Pancreas (tissue), 10 donors: Measurements from ENCODE around the gene CD200. TPM values are rescaled to one million over a fixed set of nuclear protein-coding genes. Genes with fewer than 3 reads are reported as not detected.

Experiments used
- ATAC-seq, 4 donors: fragments of 200-7000 bp; cut with Tn5 transposase; one replicate each; pipeline versions ENCODE4 v1.8.0 to v1.9.1; 2020; ENCODE audit warnings: mild to moderate bottlenecking in 4 of 4, moderate library complexity in 4 of 4
- DNase-seq, 6 donors: peaks; one replicate each; pipeline ENCODE4 v3.0.0-alpha.2; 2020
- FAIRE-seq: peaks from 2 replicates; lab custom pipeline; 2012; peaks lifted over from hg19 to GRCh38; lab: Jason Lieb, UNC
- H3K27ac ChIP-seq, 4 donors: fragments of 200-600 bp; sonication (generic); 1 replicate in 3 of 4; 2 replicates in 1 of 4; pipeline versions ENCODE4 v1.5.0 to v1.8.0; 2020
- H3K27me3 ChIP-seq, 4 donors: fragments of 200-600 bp; one replicate each; pipeline ENCODE4 v1.8.0; 2021
- H3K36me3 ChIP-seq, 3 donors: fragments of 200-600 bp; sonication (generic) in 1 of 3; one replicate each; pipeline versions ENCODE4 v1.5.0 to v1.8.0; 2020 to 2021
- H3K4me1 ChIP-seq, 3 donors: fragments of 200-600 bp; one replicate each; pipeline ENCODE4 v1.8.0; 2021
- H3K4me3 ChIP-seq, 4 donors: fragments of 200-600 bp; sonication (generic) in 2 of 4; one replicate each; pipeline versions ENCODE4 v1.5.0 to v1.8.0; 2020 to 2021
- H3K9me3 ChIP-seq, 4 donors: fragments of 200-600 bp; one replicate each; pipeline ENCODE4 v1.8.0; 2021
- CTCF ChIP-seq, 4 donors: fragments of 200-600 bp; sonication (generic) in 3 of 4; IDR thresholded peaks; one replicate each; pipeline versions ENCODE4 v1.5.0 to v1.8.0; 2021; ENCODE audit warnings: antibody characterized with exemption in 4 of 4
- WGBS, 2 donors: extraction: QIAGEN DNeasy Blood & Tissue Kit; methylation state at CpG; one replicate each; pipeline ENCODE4 v1.1.7; 2013; 5-methylcytosine and 5-hydroxymethylcytosine counted together
- intact Hi-C, 3 donors: fragments of 100-400 bp; cut with DNase I; formaldehyde crosslinking; loops; one replicate each; pipeline versions ENCODE4 v1.11.1 to v1.14.2; 2022
- polyA plus RNA-seq, 2 donors: library from polyadenylated mRNA; stranded (reverse); fragments of 200-250 nt; gene quantifications; one replicate each; pipeline ENCODE4 v1.2.3, GENCODE V29; 2013
- total RNA-seq, 6 donors: library from RNA; stranded (reverse); fragmentation: NEBNext Ultra II Directional in 4 of 6; extraction: Animal tissue kit (Norgen Biotek cat#: 25700) in 4 of 6; gene quantifications; one replicate each; pipeline versions ENCODE4 v1.2.1 to v1.2.4, GENCODE V29; 2021 to 2023
- donor health status: healthy with polysubstance abuse.
- donor health status: DM: no; HTN: no; CAD: no; lungs with moderate emphysema.
- donor health status: DM: no; HTN: no; CAD: no.
- donor health status: control.
- donor health status: control.
- donor health status: Bipolar disorder and iron deficiency.
- donor health status: DM: yes; HTN: yes; CAD: no.
- donor health status: DM: no; HTN: no; CAD: no.
- donor health status: DM: no; HTN: no; CAD: no.
- donor health status: DM: yes; HTN: yes; CAD: no.

CD200 gene
- total and polyA plus RNA-seq, 8 donors = 1.1 to 22.2 (median 3.0) TPM

- DNase-seq (no peak), ATAC-seq (no peak), FAIRE-seq (no peak)
- Histone ChIP-seq H3K4me1 (no peaks in the 10 kb centered on the region), H3K9me3 (no peaks in the 10 kb centered on the region), H3K27ac (no peak overlapping the region), H3K27me3 (no peaks in the 10 kb centered on the region), H3K4me3 (no peak overlapping the region), H3K36me3 (no peaks in the 10 kb centered on the region)
- intact Hi-C loops = no loop called here
- WGBS, 2 donors = 92 to 98% methylated on average over 2 of the region's 2 CpGs
- no peak for TF ChIP-seq CTCF (IDR thresholded peaks at IDR 0.05)
These were observed 21.8 kb downstream of the CD200 start for GRCh38 chr3:112354642-112355306.

GRCh38 chr3:112355307-112355687, 22.3 kb downstream of the CD200 start:
- intact Hi-C loops = no loop called here
- Histone ChIP-seq H3K9me3 (no peaks in the 10 kb centered on the region), H3K4me3 (no peak overlapping the region), H3K27ac (no peak overlapping the region), H3K36me3 (no peaks in the 10 kb centered on the region), H3K4me1 (no peaks in the 10 kb centered on the region), H3K27me3 (no peaks in the 10 kb centered on the region)
- DNase-seq (no peak), ATAC-seq (no peak), FAIRE-seq (no peak)
- WGBS, 2 donors = 78 to 79% methylated on average over 5 of the region's 5 CpGs
- no peak for TF ChIP-seq CTCF (IDR thresholded peaks at IDR 0.05)

- Histone ChIP-seq H3K4me3 (no peak overlapping the region), H3K9me3 (no peaks in the 10 kb centered on the region), H3K4me1 (no peaks in the 10 kb centered on the region), H3K36me3 (no peaks in the 10 kb centered on the region), H3K27me3 (no peaks in the 10 kb centered on the region), H3K27ac (no peak overlapping the region)
- FAIRE-seq = no peak
- intact Hi-C loops = no loop called here
- TF ChIP-seq CTCF (IDR thresholded peaks at IDR 0.05) = no peak
- 81 to 87% methylated on average over 12 of the region's 12 CpGs for WGBS, 2 donors
- DNase-seq = no peak
- ATAC-seq = peak in 1 of 4 donors; percentile 34
These were observed 25.2 kb downstream of the CD200 start for GRCh38 chr3:112357930-112358780.

- Histone ChIP-seq H3K4me1 (no peaks in the 10 kb centered on the region), H3K4me3 (no peak overlapping the region), H3K27me3 (no peaks in the 10 kb centered on the region), H3K27ac (peak overlapping the region in 1 of 4 donors; percentile 23), H3K9me3 (no peaks in the 10 kb centered on the region), H3K36me3 (no peaks in the 10 kb centered on the region)
- peak in 1 of 6 donors; percentile 31 for DNase-seq
- FAIRE-seq = no peak
- intact Hi-C loops = no loop called here
- WGBS, 2 donors = 19 to 21% methylated on average over 2 of the region's 2 CpGs
- no peak for TF ChIP-seq CTCF (IDR thresholded peaks at IDR 0.05)
- peak in 3 of 4 donors; percentile 76 to 96 (median 79) for ATAC-seq
These were observed 27.6 kb downstream of the CD200 start for GRCh38 chr3:112360561-112360960.
